HG03095 (cell line): ENCODE data around the gene C14orf93.
"Not testable (repeated sequence)": the region's sequence is repeated elsewhere in the genome, so short reads cannot be mapped to it uniquely, and the experiment has no call there.

Source experiments
- ATAC-seq: cut with Tn5 transposase; IDR thresholded peaks from one replicate; pipeline ENCODE4 v1.9.1; 2021; ENCODE audit warnings: moderate library complexity; ENCODE audit not compliant: unreplicated experiment

Gene C14orf93

GRCh38 chr14:22977434-22977683, 32.6 kb downstream of the C14orf93 start:
- no peak for ATAC-seq

- ATAC-seq = no peak
Measured at GRCh38 chr14:22976620-22977433, 33.1 kb downstream of the C14orf93 start.

GRCh38 chr14:22974530-22975313, 35.2 kb downstream of the C14orf93 start:
- ATAC-seq = no peak

- ATAC-seq = no peak
Measured at GRCh38 chr14:22973217-22974032, 36.5 kb downstream of the C14orf93 start.

- no peak for ATAC-seq
Measured at GRCh38 chr14:22972313-22972930, 37.5 kb downstream of the C14orf93 start.

- ATAC-seq = no peak
Measured at GRCh38 chr14:22971152-22971551, 38.8 kb downstream of the C14orf93 start.

- no peak for ATAC-seq
Measured at GRCh38 chr14:22966783-22967269, 43.1 kb downstream of the C14orf93 start.

- not testable (repeated sequence) for ATAC-seq
Measured at GRCh38 chr14:22965916-22966782, 43.8 kb downstream of the C14orf93 start.

- ATAC-seq = no peak
Measured at GRCh38 chr14:22962061-22962676, 47.8 kb downstream of the C14orf93 start.

- ATAC-seq = no peak
Measured at GRCh38 chr14:22955702-22956569, 54.0 kb downstream of the C14orf93 start.

GRCh38 chr14:22952418-22952817, 57.5 kb downstream of the C14orf93 start:
- ATAC-seq = no peak

- ATAC-seq = not testable (repeated sequence)
Measured at GRCh38 chr14:22951795-22952194, 58.1 kb downstream of the C14orf93 start.

- no peak for ATAC-seq
Measured at GRCh38 chr14:22945642-22946041, 64.3 kb downstream of the C14orf93 start.

GRCh38 chr14:22939684-22940083, 70.3 kb downstream of the C14orf93 start:
- no peak for ATAC-seq
